Stimulated activated CD4-positive, alpha-beta T cell treated with anti-CD3 and anti-CD28 coated beads, Interleukin-1b, Interleukin-23, amount 100 ng/mL, for 48 hours (primary cell): ENCODE results near the gene DOCK6.

Experiments
- DNase-seq: peaks from one replicate; pipeline ENCODE4 v3.0.0-alpha.2; 2020

DOCK6 gene

DNA sequence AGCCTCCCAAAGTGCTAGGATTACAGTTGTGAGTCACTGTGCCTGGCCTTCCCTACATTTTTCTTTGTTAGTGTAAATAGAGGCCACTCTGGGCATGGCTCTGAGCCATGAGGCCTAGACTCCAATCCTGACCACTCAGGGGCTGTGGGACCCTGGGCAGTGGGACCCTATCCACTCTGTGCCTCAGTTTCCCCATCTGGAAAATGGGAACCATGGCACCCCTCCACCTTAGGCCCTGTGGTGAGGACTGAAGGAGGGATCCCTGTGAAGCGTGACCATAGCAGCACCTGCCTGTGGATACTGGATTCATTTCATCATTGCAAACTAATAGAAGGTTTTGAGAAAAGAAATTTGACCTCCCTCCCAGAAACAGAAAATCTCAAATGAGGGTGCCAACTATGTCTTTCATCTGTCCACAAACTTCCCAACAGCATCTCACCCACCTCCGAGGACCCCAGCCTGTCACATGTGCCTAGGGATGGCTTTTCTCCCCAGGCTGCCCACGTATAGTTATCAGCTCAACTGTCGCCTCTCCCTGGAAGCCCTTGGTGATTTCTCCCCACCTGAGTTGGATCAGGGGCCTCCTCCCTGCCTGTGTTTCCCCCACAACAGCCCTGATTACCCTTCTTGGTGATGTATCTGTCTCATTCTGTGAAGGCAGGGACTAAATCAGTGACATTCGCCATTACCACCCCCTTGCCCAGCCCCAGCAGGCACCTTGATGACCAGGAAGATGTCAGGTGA is 17.3 kb downstream of the DOCK6 start:
- DNase-seq, result no peak

DNA sequence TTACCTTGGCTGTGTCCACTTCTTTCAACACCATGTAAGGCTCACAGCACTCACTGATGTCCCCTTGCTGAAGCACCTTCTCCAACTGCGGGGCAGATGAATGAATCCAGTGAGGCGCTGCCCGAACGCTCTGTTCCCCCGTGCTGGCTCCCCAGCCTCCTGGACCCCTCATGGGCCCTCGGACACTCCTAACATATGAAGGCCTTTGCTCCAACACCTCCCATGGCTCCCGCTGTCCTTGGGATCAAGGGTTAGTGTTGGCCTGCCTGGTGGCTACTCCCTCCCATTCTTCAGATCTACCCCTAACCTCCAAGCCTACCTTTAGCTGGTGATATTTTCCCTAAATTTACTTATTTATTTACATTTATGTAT is 18.5 kb downstream of the DOCK6 start:
- DNase-seq, result no peak

DNA sequence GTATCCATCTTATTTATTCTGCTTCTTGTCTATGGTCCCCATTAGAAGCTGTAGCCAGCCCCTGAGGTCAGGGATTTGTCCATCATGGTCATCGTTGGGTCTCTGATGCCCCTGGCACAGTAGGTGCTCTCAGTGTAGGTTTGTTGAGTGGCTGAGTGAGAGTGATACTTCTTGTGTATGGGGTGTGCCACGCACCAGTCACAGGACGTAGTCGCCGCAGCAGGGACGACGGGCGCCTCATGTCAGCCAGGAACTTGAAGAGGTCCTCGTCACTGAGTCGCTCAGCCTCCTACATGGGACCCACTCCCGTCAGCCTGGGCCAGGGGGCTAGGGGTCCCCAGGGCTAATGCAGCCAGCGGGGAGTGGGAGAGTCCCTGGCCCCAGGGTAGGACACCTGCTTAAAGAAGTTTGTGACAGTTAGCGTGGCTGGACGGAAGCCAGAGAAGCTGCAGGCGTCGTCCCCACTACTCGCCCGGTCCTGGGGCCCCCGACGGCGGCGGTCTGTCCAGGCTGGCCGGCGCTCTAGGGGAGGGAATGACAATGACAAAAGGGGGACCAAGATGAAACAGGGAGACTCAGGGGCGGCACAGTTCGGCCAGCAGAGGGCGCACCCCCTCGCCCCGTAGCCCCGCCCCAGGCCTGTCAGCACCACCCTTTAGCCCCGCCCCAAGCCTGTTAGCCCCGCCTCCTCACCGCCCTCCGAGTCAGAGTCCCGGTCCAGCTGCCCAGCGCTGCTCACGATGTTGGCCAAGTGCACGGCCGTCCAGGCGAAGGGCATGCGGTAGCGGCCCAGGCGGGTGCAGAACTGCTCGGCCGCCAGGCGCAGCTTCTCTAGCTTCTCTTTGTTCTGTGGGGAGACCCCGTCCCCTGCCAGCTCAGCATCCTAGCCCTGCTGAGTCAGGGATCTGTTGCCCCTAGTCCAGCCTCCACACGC is 19.2 kb downstream of the DOCK6 start:
- peak; percentile 87 for DNase-seq

DNA sequence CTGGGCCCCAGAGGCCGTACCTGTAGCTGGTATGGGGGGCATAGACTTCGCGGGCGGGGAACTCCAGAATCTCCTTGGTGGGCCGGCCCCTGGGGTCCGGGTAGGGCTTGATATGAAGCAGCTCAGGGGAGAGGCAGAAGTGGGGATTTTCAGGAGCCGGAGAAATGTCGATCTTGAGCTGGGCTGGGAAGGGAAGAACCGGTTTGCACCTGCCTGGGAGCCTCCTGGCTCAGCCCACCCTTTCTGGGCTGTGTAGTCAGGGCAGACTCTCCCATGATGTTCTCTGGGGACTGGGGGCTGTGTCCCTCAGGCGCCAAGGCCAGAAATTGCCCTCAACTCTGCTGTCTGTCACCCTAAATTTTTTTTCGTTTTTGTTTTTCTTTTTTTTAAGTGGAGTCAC is 20.3 kb downstream of the DOCK6 start:
- no peak for DNase-seq

DNA sequence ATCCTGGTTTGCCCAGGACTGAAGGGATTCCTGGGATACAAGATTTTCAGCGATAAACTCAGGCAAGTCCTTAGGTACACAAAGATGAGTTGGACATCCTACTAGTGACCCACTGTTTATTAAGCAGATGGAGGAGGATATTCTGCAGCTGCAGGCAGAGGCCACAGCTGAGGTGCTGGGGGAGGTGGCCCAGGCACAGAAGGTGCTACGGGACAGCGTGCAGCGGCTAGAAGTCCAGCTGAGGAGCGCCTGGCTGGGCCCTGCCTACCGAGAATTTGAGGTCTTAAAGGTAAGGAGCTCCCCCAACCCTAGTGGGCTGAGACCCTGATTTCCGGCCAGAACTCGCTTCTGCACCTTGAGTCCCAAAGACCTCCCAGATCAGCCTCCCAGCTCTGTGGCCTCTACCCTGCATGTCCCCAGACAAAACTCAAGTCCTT is 22.3 kb downstream of the DOCK6 start:
- DNase-seq, result no peak

DNA sequence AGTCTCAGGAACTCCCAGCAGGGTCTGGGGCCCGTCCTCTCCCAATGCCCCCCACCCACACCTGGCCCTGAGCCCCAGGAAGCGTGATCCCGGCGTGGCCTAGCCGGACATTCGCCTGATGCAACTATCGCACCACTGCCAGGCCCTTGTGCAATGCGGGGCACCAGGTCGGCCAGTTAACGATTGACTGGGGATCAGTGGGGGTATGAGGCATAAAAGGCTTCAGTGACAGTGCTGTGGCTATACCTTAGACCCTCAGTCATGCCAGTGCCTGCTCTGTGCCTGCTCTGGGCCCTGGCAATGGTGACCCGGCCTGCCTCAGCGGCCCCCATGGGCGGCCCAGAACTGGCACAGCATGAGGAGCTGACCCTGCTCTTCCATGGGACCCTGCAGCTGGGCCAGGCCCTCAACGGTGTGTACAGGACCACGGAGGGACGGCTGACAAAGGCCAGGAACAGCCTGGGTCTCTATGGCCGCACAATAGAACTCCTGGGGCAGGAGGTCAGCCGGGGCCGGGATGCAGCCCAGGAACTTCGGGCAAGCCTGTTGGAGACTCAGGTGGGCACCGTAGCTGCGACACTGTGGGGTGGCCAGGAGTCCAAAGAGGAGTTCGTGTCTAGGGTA is 22.8 kb downstream of the DOCK6 start, which contains the start of gene ANGPTL8:
ANGPTL8 (plus strand) TSS at position 243 of the 624 bp plus-strand sequence; CDS start at position 262, 19 bp downstream.
- DNase-seq, result no peak

DNA sequence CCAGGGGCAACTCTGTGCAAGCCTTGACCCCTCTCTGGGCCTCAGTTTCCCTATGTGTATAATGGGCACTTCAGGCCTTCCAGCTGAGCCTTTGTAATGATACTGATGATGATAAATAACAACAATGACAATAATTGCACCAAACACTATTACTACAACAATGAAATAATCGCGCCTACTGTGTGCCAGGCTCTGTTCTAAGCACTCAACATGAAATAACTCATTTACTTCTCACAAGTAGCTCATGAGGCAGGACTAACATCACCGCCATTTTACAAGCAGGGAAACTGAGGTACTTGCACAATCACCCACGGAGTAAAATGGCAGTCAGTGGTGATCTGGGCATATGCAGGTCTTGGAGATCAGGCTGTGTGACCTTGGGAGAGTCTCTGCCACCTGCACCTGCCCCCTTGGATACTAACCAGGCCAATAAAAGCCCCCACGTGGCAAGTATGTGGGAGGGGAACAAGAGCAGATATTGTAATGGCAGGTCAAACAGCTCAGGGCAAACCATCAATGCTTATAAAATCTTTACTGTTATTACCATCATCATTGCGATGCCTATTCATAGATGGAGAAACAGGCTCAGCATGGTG is 23.4 kb downstream of the DOCK6 start:
- no peak for DNase-seq

DNA sequence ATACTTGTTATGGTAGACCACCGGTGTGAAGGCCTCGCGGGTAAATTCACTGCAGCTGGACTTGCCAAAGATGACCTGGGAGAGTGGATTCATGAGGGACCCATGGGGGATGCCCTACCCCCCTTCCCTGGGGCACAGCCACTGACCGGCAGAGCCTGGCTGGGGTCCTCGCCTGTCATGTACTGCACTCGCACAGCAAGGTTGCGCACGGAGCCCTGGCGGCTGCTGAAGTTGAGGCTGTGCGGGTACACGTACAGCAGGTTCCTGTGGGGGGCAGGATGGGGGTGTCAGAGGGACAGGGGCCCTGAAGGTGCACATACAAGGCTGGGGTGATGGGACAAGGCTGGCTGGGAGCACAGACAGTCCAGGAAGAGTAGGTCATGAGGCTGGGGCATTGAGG is 24.3 kb downstream of the DOCK6 start:
- DNase-seq, result no peak

DNA sequence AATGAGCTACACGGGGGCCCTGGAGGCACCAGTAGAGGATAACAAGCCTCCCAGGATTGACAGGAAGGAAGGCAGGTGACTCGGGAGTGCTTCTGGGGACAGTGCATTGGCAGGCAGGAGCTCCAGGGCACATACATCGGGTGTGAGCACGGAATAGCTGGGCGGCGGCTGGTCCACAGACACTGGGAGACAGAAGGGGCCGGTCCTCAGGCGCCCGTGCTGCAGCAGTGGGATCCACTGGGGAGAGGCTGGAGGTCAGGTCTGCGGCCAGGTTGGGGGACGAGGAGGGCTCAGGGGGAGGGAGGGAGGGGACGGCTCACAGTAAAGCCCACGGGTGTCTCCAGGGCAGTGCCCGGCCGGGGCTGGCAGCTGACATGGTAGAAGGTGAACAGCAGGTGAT is 25.0 kb downstream of the DOCK6 start:
- no peak for DNase-seq

DNA sequence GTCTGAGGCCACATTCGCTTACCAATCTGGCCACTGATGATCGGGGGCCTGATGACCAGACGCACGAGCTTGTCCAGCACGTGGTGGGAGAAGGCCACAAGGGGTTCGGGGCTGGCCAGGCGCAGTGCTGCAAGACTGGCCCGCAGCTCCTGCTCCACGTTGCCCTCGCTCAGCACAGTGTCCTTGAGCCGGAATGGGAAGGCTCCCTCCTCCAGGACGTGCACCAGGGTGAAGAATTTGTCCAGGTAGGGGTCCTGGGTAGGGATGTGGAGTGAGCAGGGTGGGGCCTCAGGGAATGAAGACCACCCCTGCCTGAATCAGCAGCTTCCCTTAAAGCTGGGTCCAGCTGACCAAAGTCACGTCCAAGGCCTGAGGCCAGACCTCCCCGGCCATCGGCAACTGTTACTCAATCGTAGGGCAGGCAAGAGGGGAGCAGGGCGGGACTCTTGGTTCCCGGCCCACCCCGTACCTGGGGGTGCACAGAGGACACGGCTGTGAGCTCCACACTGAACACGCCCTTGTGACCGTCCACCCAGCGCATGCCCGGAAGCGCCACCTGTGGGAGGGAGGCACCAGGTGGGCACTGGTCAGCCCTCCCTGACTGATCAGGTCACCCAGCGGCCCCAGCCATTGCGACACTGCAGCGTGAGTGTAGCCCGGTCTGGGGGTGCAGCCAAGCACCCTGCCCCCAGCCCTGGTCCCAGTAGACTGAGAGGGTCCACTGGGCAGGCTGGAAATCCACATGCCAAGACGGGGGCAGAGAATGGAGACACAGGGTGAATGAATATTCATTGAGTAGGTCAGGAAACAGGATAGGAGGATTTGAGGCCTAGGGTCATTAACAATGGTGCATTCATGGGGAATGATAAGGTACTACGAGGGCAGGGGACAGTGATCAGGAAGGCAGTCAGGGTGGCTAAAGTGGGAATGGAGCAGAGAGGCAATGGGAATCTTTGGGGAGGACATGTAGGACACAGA is 25.7 kb downstream of the DOCK6 start:
- DNase-seq, result no peak

DNA sequence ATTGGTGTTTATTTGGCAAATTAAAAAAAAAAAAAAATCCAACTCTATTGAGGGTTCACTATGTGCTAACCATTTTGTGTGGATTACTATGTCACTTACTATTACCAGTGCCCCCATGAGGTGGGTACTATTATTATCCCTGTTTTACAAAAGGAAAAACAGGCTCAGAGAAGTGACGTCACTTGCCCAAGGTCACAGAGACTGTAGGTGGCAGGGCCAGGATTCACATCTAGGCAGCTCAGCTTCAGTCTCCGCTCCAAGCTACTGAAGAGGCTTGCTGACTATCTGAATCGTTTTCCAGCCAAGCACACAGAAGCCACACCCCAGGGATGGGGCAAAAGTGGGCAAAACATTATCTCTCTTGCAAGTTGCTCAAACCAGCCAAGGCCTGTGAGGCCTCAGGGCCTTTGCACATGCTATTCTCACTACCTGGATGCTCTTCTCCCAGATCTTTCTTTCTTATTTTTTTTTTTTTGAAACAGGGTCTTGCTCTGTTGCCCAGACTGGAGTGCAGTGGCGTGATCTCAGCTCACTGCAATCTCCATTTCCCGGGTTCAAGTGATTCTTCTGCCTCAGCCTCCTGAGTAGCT is 27.7 kb downstream of the DOCK6 start:
- DNase-seq, result no peak

DNA sequence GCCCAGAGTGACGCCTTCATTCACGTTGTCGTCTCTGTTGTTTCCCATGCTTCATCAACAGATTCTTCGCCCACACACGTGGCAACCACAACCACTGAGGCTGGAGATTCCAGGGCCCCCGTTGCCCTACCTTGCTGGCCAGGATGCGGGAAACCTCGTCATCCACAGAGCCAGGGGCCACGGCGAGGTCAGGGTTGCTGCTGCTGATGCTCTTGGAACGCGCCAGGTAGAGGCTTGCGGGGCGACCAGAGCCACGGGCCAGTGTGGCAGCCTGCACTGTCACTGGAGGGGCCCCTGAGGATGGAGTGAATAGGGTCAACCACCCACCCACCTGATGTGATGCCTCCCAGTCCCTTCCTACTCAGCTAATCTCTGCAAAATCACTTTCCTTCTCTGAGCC is 29.3 kb downstream of the DOCK6 start:
- no peak for DNase-seq

DNA sequence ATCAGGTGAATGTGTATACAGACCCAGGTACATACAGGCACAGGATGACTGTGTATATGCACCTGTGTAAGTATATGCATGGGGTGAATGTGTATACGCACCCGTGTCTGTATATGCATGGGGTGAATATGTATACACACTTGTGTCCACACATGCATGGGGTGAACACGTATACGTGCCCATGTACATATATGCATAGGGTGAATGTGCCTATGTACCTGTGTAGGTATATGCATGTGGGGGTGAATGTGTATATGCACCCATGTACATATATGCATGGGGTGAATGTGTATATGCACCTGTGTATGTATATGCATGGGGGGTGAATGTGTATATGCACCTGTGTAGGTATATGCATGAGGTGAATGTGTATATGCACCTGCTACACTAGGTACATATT is 29.8 kb downstream of the DOCK6 start:
- no peak for DNase-seq

DNA sequence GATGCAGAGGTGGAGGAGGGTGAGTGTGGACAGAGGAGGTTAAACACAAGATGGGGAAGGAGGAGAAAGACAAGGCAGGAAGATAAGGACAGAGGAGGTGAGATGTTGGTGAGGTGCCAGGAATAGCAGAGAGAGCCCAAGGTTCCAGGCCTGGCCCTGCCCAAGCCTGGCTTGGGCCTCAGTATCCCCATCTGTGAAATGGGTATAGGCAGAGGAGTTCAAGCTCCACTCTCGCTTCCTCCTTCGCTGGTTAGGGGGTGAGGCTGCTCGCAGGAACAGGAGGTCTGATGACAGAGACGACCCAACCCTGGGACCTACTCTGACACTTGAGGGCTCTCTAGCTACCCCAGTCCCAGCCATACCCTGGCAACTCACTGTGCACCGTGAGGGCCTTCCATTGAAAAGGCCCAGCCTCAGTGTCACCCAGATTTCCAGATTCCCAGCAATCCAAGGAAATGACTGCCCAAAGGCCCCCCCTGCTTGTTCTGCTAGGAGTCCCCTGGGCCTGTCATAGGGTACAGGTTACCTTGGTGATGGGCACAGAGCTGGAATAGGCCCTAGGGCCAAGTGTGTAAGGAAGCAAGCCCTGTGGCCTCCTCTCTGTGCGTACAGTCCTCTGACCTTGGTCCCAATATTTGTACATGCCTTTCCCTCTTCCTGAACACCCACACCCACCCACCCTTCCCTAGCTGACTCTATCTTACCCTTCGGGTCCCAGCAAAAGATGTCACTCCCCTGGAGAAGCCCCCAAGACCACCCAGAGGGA is 31.5 kb downstream of the DOCK6 start:
- no peak for DNase-seq

DNA sequence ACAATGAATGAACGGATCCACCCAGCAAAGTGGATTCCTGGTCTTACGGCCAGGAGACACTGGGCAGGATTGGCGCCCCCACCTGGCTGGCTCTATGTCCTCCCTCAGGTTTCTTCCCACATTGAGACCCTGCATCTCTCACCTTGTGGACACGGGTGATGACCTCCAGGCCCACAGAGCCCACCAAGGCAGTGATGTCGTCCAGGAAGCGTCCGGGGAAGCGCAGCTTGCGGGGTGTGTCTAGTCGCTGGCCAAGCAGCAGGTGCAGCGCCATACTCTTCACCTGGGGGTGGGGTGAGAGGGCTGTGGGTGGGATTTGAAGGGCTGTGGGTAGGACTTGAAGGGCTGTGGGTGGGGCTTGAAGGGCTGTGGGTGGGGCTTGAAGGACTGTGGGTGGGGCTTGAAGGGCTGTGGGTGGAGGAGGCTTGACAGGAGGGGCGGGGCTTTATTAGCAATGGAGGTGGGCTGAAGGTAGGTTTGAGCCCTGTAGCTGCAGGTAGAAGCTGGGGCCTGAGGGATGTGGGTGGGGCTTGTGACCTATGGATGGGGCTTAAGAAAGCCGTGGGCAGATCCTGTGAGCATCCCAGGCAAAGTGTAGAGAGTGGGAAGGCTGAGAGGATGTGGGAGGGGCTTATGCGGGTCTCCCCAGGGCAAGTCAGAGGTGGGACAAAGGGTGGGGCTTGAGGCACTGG is 35.0 kb downstream of the DOCK6 start:
- peak; percentile 30 for DNase-seq

DNA sequence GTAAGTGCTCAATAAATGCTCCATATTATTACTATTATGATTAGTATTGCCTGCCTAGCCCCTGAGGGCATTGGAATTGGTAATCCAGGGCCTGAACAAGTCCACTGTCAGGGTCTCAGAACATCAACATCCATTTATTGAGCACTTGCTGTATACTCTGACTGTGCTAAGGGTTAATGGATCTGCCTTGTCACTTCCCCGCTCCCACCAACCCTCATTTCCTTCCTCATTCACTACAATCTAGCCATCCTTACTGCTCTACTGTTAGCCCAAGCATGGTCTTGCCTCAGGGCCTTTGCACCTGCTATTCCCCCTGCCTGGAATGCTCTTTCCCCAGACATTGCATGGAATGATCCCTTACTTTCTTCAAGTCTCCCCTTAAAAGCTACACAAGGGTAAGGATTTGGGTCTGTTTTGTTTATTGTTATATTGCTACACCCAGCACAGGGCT is 35.6 kb downstream of the DOCK6 start:
- no peak for DNase-seq

DNA sequence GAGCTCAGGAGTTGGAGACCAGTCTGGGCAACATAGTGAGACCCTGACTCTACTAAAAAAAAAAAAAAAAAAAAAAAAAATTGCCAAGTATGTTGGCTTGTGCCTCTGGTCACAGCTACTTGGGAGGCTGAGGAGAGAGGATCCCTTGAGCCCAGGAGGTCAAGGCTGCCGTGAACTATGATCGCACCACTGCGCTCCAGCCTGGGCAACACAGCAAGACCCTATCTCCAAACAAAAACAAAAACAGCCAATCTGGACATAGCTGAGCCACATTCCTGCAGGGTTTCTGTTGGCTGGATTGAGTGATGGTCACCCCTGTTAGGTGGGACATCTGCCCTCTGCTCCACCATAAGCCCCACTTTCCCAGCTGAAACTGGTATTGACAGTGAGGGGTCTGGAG is 36.5 kb downstream of the DOCK6 start:
- DNase-seq, result no peak

DNA sequence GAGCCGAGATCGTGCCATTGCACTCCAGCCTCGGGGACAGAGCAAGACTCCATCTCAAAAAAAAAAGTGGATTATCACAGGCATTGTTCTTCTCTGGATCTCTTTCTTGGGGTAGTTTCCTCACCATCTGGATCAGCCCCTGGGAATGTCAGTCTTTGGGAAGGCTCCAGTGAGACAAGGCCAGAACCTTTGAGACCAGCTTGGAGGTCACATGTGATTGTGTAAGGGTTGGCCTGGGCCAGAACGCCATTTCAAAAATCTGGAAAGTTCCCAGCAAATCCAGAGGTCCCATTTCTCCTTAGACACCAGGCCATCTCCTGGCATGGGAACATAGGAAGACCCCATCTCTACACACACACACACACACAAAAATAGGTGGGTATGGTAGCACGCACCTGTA is 37.2 kb downstream of the DOCK6 start:
- DNase-seq, result no peak

DNA sequence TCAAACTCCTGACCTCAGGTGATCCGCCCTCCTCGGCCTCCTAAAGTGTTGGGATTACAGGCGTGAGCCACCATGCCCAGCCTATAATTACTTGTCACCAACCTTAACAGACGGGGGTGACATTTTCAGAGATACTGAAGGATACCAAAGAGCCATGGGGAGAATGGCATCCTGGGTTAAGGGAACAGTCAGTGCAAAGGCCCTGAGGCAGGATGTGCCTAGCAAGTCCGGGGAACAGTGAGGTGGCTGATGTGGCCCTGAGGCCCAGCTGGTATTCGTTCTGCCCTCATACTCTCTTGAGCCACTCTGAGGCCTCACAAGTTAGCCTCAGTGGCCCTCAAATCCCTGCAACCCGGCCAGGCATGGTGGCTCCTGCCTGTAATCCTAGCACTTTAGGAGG is 37.9 kb downstream of the DOCK6 start:
- DNase-seq, result no peak

DNA sequence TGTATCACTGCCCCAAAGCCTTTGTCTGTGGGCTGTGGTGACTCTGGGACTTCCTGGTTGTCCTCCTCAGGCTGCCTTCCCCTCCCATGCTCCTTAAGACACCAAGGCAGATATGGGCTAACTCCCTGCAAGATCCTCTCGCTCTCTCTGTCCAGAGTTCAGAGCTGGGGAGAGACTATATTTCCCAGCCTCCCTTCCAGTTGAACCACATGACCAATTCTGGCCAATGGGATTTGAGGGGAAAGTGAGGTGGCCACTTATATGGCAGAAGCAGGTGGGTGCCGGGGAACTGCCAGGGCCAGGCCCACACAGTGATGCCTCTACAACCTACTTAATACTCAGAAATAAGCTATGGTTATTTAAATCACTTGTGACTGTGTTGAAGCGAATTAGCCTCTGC is 39.1 kb downstream of the DOCK6 start:
- DNase-seq, result no peak
